K562 (cell line): ENCODE results near the gene GABRG2. TPM values are rescaled to one million over a fixed set of nuclear protein-coding genes. Genes with fewer than 3 reads are reported as not detected.

Source experiments
- ATAC-seq: fragments of 200-7000 bp; cut with Tn5 transposase; 3 replicates; pipeline ENCODE4 v1.9.1; 2020; ENCODE audit warnings: moderate library complexity
- BruUV-seq: library from RNA; stranded (reverse); fragments of 400-500 nt; replicated peaks from 2 replicates; lab custom pipeline; 2021; lab: Mats Ljungman, UMichigan
- CTCF ChIA-PET: fragments of 300-600 bp; formaldehyde crosslinking; extraction: SDS; loops from one replicate; lab custom pipeline; 2021; ENCODE audit warnings: low intra/inter-chr PET ratio; lab: Yijun Ruan, JAX
- POLR2A ChIA-PET: fragments of 300-600, 350-650 bp; sonication (Branson Sonifier 250); formaldehyde crosslinking; extraction: SDS; loops from one replicate; lab custom pipeline; 2021; ENCODE audit warnings: antibody characterized with exemption, inconsistent platforms; lab: Yijun Ruan, JAX
- DNase-seq, 4 experiments: peaks; one replicate each; pipeline versions ENCODE4 v3.0.0 to v3.0.0-alpha.2; 2011 to 2018; ENCODE audit warnings: low spot score in 3 of 4, mixed read lengths in 3 of 4; ENCODE audit errors: extremely low read depth in 1 of 4
- FAIRE-seq: peaks from 2 replicates; lab custom pipeline; 2011; peaks lifted over from hg19 to GRCh38; lab: Jason Lieb, UNC
- H2AFZ ChIP-seq: 2 replicates; pipeline ENCODE4 v1.6.0; 2011; ENCODE audit warnings: low read depth, low read length, control low read depth, inconsistent platforms
- H3K27ac ChIP-seq: fragments of 200-600 bp; 3 replicates; pipeline ENCODE4 v1.8.0; 2011; ENCODE audit warnings: low read depth, mild to moderate bottlenecking, control low read depth, inconsistent platforms, low read length, moderate library complexity, mixed read lengths; ENCODE audit errors: extremely low read depth
- H3K27me3 ChIP-seq, 2 experiments: fragments of 300-600 bp in 1 of 2; 2 replicates in 1 of 2; 3 replicates in 1 of 2; pipeline versions ENCODE4 v1.6.0 to v1.8.0; 2011; ENCODE audit warnings: inconsistent platforms in 2 of 2, low read length in 2 of 2, mild to moderate bottlenecking in 1 of 2, mixed read lengths in 1 of 2, moderate library complexity in 1 of 2; ENCODE audit not compliant: control insufficient read depth in 2 of 2, insufficient read depth in 2 of 2
- H3K36me3 ChIP-seq: fragments of 300-600 bp; 3 replicates; pipeline ENCODE4 v1.8.0; 2011; ENCODE audit warnings: mild to moderate bottlenecking, low read length, inconsistent platforms; ENCODE audit not compliant: control insufficient read depth, insufficient read depth
- H3K4me1 ChIP-seq, 2 experiments: fragments of 200-600 bp in 1 of 2; replicated peaks in 1 of 2; 2 replicates in 1 of 2; 3 replicates in 1 of 2; pipeline versions ENCODE4 v1.5.1 to v1.8.0; 2011; ENCODE audit warnings: inconsistent platforms in 2 of 2, low read length in 2 of 2, mild to moderate bottlenecking in 1 of 2, mixed read lengths in 1 of 2, moderate library complexity in 1 of 2; ENCODE audit not compliant: control insufficient read depth in 2 of 2, insufficient read depth in 2 of 2
- H3K4me2 ChIP-seq: 2 replicates; pipeline ENCODE4 v1.6.1; 2011; ENCODE audit warnings: low read length, control low read depth, inconsistent platforms, mixed read lengths; ENCODE audit not compliant: insufficient read depth
- H3K4me3 ChIP-seq: fragments of 200-600 bp; sonication (generic), shearing (Covaris generic); 2 replicates; pipeline ENCODE4 v1.5.1; 2016; ENCODE audit warnings: control low read depth, inconsistent platforms
- H3K79me2 ChIP-seq: fragments of 200-600 bp; 3 replicates; pipeline ENCODE4 v1.8.0; 2011; ENCODE audit warnings: low read length, inconsistent platforms; ENCODE audit not compliant: control insufficient read depth, insufficient read depth
- H3K9ac ChIP-seq, 2 experiments: 2 replicates each; pipeline versions ENCODE4 v1.6.0 to v1.6.1; 2011; ENCODE audit warnings: low read depth in 2 of 2, low read length in 2 of 2, control low read depth in 1 of 2, inconsistent platforms in 1 of 2, mild to moderate bottlenecking in 1 of 2, mixed read lengths in 1 of 2; ENCODE audit not compliant: insufficient read depth in 1 of 2
- H3K9me1 ChIP-seq: one replicate; pipeline ENCODE4 v1.6.0; 2011; ENCODE audit warnings: inconsistent platforms, mild to moderate bottlenecking, low read length, moderate library complexity; ENCODE audit not compliant: control insufficient read depth, insufficient read depth
- H3K9me3 ChIP-seq: replicated peaks from 2 replicates; pipeline ENCODE4 v1.5.1; 2011; ENCODE audit warnings: low read depth, low read length, inconsistent platforms; ENCODE audit not compliant: control insufficient read depth, insufficient read depth
- H4K20me1 ChIP-seq: replicated peaks from 2 replicates; pipeline ENCODE4 v1.6.1; 2011; ENCODE audit warnings: low read length, inconsistent platforms, mixed read lengths; ENCODE audit not compliant: control insufficient read depth, insufficient read depth
- ATF2 ChIP-seq: sonication (generic); formaldehyde crosslinking; IDR thresholded peaks from 2 replicates; pipeline ENCODE4 v1.8.1; 2022; ENCODE audit warnings: missing genetic modification reagents
- ATF4 ChIP-seq: fragments of 450-650 bp; formaldehyde crosslinking; IDR thresholded peaks from 2 replicates; pipeline ENCODE4 v1.4.0; 2022; ENCODE audit warnings: mild to moderate bottlenecking, moderate library complexity
- FOXO4 ChIP-seq: fragments of 450-650 bp; formaldehyde crosslinking; IDR thresholded peaks from 2 replicates; pipeline ENCODE4 v1.4.0; 2020; ENCODE audit warnings: mild to moderate bottlenecking, moderate library complexity
- POLR2A ChIP-seq: fragments of 450-650 bp; conservative IDR thresholded peaks from 2 replicates; pipeline ENCODE4 v1.6.1; 2016
- RBM25 ChIP-seq: fragments of 200-400 bp; formaldehyde crosslinking; IDR thresholded peaks from 2 replicates; pipeline ENCODE4 v1.6.1; 2018; ENCODE audit warnings: low read length, low read depth, moderate library complexity; ENCODE audit not compliant: severe bottlenecking
- SAFB ChIP-seq: fragments of 200-400 bp; formaldehyde crosslinking; IDR thresholded peaks from 2 replicates; pipeline ENCODE4 v1.6.1; 2017; ENCODE audit warnings: low read depth, low read length, borderline replicate concordance
- SNRNP70 ChIP-seq: fragments of 200-400 bp; formaldehyde crosslinking; optimal IDR thresholded peaks from 2 replicates; pipeline ENCODE3; 2017; ENCODE audit warnings: low read depth, low read length
- SREBF2 ChIP-seq: sonication (generic); formaldehyde crosslinking; IDR thresholded peaks from 2 replicates; pipeline ENCODE4 v1.4.0; 2020; ENCODE audit warnings: mild to moderate bottlenecking, missing genetic modification reagents
- TAL1 ChIP-seq: fragments of 450-650 bp; IDR thresholded peaks from 2 replicates; pipeline ENCODE4 v1.6.1; 2016; ENCODE audit warnings: mild to moderate bottlenecking
- WGBS: fragments of 100-300 bp; shearing (Covaris generic); methylation state at CpG from one replicate; pipeline ENCODE4 v1.1.6; 2016; ENCODE audit warnings: low coverage, mixed read lengths; ENCODE audit not compliant: insufficient coverage; ENCODE audit errors: missing lambda C conversion rate; 5-methylcytosine and 5-hydroxymethylcytosine counted together
- in situ Hi-C: fragments of 300-500 bp; cut with MboI; formaldehyde crosslinking; loops from 4 replicates; pipeline ENCODE4 v1.15.0; 2018; ENCODE audit warnings: inconsistent platforms, mixed read lengths
- intact Hi-C: fragments of 100-400 bp; cut with micrococcal nuclease; formaldehyde crosslinking; loops from 2 replicates; pipeline ENCODE4 v1.14.2; 2022
- polyA plus RNA-seq, 8 experiments: library from polyadenylated mRNA; depleted of rRNA in 4 of 8; stranded (reverse) in 5 of 8; unstranded in 3 of 8; fragments of >200 nt; fragmentation: Nextera tagmentation in 2 of 8; fragmentation: Illumina TruSeq in 1 of 8; extraction: Ambion mirVana in 2 of 8; extraction: Trizol in 1 of 8; gene quantifications; 2 replicates each; pipeline versions ENCODE4 v1.2.1 to v1.2.3, GENCODE V29; 2011 to 2014; ENCODE audit warnings: inconsistent platforms in 1 of 8, missing spikeins in 1 of 8
- total RNA-seq, 7 experiments: library from RNA; depleted of rRNA in 6 of 7; stranded (reverse); fragments of >200 nt in 6 of 7; fragmentation: Illumina TruSeq in 2 of 7; extraction: Trizol in 2 of 7; gene quantifications; 2 replicates each; pipeline versions ENCODE4 v1.2.1 to v1.2.3, GENCODE V29; 2011 to 2021; ENCODE audit warnings: low replicate concordance in 1 of 7
- TF ChIP-seq, protein P1 (sequence below): fragments of 250-450 bp; sonication (Bioruptor Pico); IDR thresholded peaks from 2 replicates; pipeline ENCODE4 v1.4.0; 2020; ENCODE audit warnings: borderline replicate concordance

GABRG2 gene
- total and polyA plus RNA-seq, 9 of the 15 experiments (the other 6 are each of a cell fraction or from before 2014, with no cell fraction given), result 0.03 to 1.2 (median 0.30) TPM; not detected in 3

DNA sequence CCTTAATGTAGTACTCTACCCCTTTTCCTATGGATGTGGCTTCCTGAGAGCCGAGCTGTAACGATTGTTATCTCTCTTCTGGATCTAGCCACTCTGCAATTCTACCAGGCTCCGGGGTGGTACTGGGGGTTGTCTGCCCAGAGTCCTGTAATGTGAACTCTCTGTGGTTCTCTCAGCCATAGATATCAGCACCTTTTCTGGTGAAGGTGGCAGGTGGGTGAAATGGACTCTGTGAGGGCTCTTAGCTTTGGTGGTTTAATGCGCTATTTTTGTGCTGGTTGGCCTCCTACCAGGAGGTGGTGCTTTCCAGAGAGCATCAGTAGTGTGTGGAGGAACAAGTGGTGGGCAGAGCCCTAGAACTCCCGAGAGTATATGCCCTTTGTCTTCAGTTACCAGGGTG lies 122.1 kb downstream of the GABRG2 start:
- BruUV-seq, result no TSS peak

More for the DNA sequence above, 122.1 kb downstream of the GABRG2 start:
- H3K27ac ChIP-seq, result no peak overlapping the region
- no peaks in the 10 kb centered on the region for H3K79me2 ChIP-seq
- no peaks in the 10 kb centered on the region for H3K36me3 ChIP-seq
- no peak overlapping the region for H3K4me2 ChIP-seq
- H4K20me1 ChIP-seq, result no peaks in the 10 kb centered on the region
- ChIA-PET CTCF (no interaction called here), POLR2A (no interaction called here)
- H3K9ac ChIP-seq, result no peak overlapping the region
- ATAC-seq (no peak), FAIRE-seq (no peak), DNase-seq (no peak)
- intact Hi-C loops, result no loop called here
- in situ Hi-C loops, result no loop called here
- TF ChIP-seq SAFB (no peak), SREBF2 (no peak), ATF2 (CRISPR knock-in tag) (no peak), ATF4 (CRISPR knock-in tag) (no peak), POLR2A (no peak), RBM25 (no peak), TAL1 (no peak), FOXO4 (no peak), SNRNP70 (no peak)
- TF ChIP-seq, protein P1, sequence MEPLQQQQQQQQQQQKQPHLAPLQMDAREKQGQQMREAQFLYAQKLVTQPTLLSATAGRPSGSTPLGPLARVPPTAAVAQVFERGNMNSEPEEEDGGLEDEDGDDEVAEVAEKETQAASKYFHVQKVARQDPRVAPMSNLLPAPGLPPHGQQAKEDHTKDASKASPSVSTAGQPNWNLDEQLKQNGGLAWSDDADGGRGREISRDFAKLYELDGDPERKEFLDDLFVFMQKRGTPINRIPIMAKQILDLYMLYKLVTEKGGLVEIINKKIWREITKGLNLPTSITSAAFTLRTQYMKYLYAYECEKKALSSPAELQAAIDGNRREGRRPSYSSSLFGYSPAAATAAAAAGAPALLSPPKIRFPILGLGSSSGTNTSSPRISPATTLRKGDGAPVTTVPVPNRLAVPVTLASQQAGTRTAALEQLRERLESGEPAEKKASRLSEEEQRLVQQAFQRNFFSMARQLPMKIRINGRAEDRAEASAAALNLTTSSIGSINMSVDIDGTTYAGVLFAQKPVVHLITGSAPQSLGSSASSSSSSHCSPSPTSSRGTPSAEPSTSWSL, result no peak
- no peaks in the 10 kb centered on the region; the same call in 1 of the 2 replicates for H3K9me3 ChIP-seq
- 4% methylated on average over 5 of the region's 5 CpGs for WGBS
- H3K4me3 ChIP-seq, result no peak overlapping the region
- no peaks in the 10 kb centered on the region for H3K4me1 ChIP-seq
- H3K27me3 ChIP-seq, result no peaks in the 10 kb centered on the region
- no peaks in the 10 kb centered on the region for H3K9me1 ChIP-seq
- no peak overlapping the region for H2AFZ ChIP-seq
